GM12873 (cell line): ENCODE measurements around the gene PCDHA11.
"Not testable (repeated sequence)": the region's sequence is repeated elsewhere in the genome, so short reads cannot be mapped to it uniquely, and the experiment has no call there.

Experiments
- CTCF ChIP-seq: IDR thresholded peaks from 2 replicates; pipeline ENCODE4 v1.5.1; 2012; ENCODE audit warnings: low read depth, mild to moderate bottlenecking, moderate library complexity, low read length, control low read depth; ENCODE audit not compliant: insufficient read depth; ENCODE audit errors: missing control alignments

PCDHA11 gene

GRCh38 chr5:140833993-140834392, 34.8 kb upstream of the PCDHA11 start, which contains the start of gene PCDHA7:
Gene PCDHA7 (plus strand): TSS chr5:140834269. CDS start chr5:140834384, 115 bp downstream.
- no peak for TF ChIP-seq CTCF

GRCh38 chr5:140835622-140836510, 32.9 kb upstream of the PCDHA11 start:
- no peak for TF ChIP-seq CTCF

- TF ChIP-seq CTCF, result peak; percentile 33
Measured at GRCh38 chr5:140840978-140841962, 27.5 kb upstream of the PCDHA11 start, which contains the start of gene PCDHA8. Gene PCDHA8 (plus strand): TSS chr5:140841187. CDS start chr5:140841322, 135 bp downstream.

GRCh38 chr5:140842798-140843733, 25.7 kb upstream of the PCDHA11 start:
- TF ChIP-seq CTCF, result no peak

GRCh38 chr5:140848139-140849102, 20.3 kb upstream of the PCDHA11 start, which contains the start of gene PCDHA9:
Gene PCDHA9 (plus strand): TSS chr5:140848382. CDS start chr5:140848496, 114 bp downstream.
- not testable (repeated sequence) for TF ChIP-seq CTCF
